Embryonic facial prominence (tissue), 1 donor: ENCODE data around the gene VAMP3.
A peak's percentile ranks its signal among the peaks of the same experiment; 100 is the strongest.

ENCODE experiments used
- DNase-seq: peaks from one replicate; pipeline ENCODE4 v3.0.0-alpha.2; 2016; ENCODE audit errors: extremely low spot score

Gene VAMP3, protein sequence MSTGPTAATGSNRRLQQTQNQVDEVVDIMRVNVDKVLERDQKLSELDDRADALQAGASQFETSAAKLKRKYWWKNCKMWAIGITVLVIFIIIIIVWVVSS

DNA sequence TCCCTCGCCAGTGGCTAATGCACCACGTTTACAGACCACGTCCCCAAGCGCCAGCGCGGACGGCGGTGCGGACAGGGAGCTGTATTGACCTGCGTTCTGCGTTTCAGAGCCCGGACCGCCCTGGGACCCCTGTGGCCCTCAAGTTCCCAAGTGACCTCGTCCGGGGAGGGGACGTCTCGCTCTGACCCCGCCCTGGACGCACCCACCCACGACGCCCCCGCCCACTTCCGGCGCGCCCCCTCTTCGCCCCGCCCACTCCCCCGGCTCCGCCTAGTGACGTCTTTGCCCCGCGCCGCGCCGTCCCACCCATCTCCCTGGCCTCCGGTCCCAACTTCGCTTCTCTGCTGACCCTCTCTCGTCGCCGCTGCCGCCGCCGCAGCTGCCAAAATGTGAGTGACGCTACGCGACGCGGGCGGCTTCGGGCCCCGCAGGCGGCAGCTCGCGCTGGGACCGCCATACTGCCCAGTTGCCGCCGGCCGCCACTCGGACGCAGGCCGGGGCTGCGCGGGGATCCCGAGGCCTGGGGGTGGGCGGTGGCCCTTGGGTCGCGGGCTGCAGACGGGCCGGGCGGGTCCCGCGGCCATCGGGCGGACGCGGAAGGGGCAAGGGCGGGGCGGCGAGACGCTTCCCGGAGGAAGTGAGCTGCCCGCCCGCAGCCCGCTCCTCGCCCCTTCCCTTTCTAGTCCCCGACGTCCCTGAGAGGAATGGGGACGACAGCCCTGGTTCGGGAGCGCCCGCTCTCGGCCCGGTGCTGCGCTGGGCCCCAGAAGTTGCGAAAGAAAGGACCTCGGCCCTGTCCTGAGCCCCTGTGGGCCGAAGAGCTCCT, at the start of gene VAMP3:
Gene VAMP3, plus strand, starts transcription at position 300 of the 826 bp plus-strand sequence. Its CDS starts 88 bp downstream, at position 388.
- peak; percentile 78 for DNase-seq

DNA sequence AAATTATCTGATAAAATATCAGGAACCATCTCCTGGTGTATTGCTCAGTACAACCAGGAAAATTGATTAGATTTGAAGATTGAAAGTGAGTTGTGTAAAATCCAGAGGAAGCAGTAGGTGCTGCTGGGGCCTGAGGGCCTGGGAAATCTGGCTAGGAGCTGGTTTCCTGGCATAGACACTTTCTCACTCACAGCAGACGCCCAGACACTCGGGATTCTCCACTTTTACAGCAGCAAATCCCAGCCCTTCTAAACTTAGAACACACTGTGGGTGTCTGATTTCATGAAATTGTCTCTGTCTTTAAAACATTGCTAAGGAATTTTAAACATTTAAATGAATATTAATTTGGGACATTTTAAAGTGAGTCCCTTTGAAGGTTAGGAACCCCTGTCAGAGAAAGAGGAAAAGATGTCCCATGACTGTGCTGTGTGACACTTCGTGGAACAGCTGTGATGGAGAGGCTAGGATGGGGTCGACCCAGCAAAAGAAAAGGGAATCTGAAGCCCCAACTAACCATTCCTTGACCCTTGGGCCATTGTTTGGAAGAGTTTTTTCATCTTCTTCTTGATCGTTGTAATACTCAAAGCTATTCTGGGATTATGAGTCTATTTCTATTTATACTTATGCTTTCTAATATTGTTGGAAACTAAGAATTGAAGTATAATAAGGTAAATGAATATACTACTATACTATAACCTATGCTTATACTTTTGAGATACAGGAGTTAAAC, 49.0 kb upstream of the VAMP3 start:
- no peak for DNase-seq

DNA sequence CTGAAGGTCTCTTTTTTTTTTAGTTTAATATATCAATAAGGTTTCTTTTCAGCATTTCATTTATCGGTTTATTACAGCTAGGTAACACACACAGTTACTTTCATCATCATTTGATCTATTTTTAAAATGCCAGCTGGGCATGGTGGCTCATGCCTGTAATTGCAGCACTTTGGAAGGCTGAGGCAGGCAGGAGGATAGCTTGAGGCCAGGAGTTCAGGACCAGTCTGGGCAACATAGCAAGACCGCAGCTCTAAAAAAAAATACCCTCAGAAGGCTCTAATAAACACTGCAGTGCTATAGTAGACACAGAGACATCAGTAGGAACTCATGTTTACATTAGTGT, 48.5 kb upstream of the VAMP3 start:
- DNase-seq, result no peak

DNA sequence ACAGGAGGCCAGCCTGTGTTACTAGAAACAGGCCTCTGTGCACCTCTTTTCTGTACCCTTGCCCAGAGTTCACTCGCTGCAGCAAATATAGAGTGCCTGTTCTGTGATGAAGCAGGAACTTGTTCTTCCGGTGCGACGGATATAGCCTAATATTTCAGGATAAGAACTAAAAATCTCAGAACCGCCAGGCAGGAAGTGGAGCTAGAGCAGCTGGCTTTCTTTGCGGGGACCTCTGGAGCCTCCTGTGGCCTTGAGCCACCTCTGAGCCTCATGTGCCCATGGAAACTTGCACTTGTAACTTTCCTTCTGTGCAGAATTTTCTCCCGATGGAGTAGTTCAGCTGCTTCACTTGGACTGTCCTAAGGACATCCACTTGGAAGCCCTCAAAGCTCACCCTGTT, 44.5 kb upstream of the VAMP3 start:
- DNase-seq, result no peak

DNA sequence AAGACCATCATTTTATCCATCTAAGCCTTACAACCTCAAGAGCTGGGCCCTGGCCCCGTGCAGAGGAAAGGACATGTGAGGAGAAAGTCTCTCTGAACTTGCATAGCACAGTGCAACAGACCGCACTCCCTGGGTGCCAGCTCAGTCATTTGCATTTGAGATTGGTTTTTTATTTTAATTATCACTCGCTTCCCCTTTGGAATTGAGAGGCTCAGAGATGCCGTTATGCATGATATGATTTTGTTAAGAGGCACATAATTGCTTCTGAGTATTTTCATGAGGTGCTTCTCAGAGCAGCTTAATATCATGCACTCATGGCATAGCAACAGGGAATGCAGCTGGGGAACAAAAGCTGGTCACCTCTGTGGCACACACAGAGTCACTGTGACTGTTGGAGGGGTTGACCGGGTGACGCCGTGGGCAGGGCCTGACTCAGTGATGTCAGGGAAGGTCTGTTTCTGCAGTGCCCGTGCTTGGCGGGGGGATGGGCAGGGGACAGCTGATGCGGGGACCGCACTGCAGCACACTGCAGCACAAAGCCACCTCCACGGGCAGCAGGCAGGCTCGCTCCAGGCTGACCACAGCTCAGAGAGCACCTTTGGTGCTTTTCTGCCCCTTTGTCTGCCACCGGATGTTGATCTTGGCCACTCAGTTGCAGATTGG, 43.2 kb upstream of the VAMP3 start:
- DNase-seq, result no peak

DNA sequence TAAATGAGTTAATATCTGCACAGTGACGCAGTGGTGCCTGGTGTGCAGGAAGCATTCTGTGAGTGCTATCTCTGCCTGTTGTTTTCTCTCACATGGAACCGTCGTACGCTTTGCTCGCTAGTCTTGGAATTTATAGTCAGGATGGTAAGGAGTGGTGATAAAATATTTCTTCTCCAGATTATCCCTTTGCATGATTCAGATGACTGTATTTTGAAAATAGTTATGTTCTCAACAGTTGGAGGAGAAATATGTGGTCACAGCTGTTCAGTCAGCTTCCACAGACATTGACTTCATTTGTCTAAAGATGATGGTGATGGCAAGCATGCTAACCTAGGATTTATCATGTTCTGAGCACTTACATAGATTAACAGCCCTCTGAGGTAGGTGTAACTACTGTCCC, 41.3 kb upstream of the VAMP3 start:
- no peak for DNase-seq

DNA sequence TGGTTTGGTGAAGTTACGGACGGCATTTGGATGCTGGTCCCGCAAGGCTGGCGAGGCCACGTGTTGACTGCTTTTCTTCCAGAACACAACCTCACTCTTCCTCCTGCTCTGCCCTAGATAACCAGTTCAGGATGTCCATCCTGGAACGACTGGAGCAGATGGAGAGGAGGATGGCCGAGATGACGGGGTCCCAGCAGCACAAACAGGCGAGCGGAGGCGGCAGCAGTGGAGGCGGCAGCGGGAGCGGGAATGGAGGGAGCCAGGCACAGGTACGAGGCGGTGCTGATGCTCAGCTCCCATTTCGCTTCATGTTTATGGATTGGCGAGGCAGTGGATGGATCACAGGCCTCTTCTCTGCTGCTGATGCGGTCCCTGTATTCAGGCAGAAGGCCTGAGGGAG, 38.8 kb upstream of the VAMP3 start:
- no peak for DNase-seq

DNA sequence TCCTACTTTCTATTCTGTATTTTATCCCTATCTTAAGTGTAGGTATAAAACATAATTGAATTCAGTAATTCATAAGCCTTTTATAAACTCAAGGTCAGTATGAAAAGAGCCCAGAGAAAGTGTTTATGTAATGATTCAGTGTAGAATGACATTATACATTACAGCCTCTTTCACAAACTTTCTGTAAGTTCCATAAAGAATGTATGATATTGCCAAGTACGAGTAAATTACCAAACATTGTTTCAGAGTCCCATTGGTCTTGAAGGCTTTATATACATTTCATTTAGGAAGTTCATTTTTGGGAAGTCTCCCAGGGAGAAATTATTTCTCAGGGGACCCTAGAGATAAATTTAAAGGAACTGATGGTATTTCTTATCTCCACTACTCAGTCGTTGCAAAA, 37.8 kb upstream of the VAMP3 start:
- no peak for DNase-seq

DNA sequence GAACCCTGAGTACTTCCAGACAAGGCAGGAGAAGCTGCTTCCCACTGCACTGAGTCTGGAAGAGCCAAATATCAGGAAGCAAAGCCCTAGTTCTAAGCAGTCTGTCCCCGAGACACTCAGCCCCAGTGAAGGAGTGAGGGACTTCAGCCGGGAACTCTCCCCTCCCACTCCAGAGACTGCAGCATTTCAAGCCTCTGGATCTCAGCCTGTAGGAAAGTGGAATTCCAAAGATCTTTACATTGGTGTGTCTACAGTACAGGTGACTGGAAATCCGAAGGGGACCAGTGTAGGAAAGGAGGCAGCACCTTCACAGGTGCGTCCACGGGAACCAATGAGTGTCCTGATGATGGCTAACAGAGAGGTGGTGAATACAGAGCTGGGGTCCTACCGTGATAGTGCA, 33.1 kb upstream of the VAMP3 start:
- DNase-seq, result no peak

DNA sequence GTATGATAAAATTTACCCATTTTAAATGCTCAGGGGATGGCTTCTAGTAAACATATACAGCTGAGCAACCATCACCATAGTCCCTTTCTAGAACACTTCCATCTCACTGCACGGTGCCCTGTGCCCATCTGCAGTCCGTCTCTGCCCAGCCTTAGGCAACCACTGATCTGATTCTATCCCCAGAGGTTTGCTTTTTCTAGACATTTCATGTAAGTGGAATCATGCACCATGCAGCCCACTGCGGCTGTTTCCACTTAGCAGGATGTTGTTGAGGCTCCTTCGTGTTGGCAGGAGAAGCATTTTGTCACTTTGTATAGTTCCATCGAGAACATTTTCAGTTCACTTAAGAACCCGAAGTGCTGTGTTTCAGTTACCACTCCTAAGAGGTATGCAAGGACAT, 27.8 kb upstream of the VAMP3 start:
- DNase-seq, result no peak

DNA sequence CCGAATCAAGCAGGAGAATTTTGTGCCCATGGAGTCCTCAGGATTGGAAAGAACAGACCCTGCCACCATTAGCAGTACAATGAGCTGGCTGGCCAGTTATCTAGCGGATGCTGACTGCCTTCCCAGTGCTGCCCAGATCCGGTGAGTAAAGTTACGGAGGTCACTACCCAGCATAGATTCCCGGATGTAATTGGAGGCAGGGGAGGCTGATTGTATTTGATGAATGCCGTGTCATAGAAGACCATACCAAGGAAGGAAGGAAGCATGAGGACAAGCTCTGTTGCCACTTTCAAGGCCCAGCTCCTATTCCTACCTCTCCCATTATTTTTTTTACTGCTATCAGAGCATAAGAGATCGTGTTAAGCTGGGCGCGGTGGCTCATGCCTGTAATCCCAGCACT, 26.2 kb upstream of the VAMP3 start:
- no peak for DNase-seq

DNA sequence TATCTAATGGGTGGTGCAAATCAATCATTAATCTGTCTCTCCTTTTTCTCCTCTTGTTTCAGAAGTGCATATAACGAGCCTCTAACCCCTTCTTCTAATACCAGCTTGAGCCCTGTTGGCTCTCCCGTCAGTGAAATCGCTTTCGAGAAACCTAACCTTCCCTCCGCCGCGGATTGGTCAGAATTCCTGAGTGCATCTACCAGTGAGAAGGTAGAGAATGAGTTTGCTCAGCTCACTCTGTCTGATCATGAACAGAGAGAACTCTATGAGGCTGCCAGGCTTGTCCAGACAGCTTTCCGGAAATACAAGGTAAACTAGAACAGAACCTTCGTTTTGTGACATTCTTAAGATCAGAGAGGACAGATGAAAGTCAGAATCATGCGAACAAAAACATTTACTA, 25.3 kb upstream of the VAMP3 start:
- DNase-seq, result no peak

DNA sequence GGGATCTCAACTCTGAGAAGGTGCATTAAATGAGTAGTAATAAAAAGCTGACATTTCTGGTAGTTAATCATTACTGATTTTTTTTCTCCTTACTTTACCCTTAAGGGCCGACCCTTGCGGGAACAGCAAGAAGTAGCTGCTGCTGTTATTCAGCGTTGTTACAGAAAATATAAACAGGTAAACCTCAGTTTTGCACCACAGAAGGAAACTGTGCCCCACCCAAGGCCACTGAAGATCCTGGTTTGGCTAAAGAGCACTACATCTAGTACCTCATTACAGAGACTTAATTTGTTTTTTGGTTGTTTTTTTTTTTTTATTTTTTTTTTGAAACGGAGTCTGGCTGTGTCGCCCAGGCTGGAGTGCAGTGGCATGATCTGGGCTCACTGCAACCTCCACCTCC, 23.5 kb upstream of the VAMP3 start:
- no peak for DNase-seq

DNA sequence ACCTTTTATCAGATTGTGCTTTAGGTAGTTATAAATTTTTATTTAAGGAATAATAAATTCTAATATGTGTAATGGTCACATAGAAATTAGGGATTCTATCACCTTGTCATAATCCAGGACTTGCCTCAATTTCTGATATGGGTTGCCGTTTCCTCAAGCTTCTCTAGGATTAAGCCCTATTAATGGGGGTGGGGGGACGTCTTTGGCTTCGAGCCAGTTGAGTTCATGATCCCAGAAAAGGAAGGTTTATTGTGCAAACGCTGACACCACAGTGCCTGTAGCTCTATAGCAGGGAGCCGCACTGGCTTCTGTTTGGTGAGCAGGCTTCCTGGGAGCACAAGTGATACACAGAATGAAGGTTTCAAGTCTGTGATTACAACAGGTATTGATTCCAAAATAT, 22.0 kb upstream of the VAMP3 start:
- no peak for DNase-seq

DNA sequence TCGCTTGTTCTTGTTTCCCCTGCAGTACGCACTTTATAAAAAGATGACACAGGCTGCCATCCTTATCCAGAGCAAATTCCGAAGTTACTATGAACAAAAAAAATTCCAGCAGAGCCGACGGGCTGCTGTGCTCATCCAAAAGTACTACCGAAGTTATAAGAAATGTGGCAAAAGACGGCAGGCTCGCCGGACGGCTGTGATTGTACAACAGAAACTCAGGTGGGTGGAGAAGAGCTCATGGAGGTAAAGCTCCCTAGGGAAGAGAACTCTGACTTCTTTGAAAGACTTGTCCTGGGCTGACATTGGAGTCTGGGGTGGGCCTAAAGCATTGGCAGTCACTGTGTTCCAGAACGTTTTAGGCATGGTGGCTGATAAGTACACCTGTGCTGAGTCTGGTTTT, 19.9 kb upstream of the VAMP3 start:
- DNase-seq, result no peak

DNA sequence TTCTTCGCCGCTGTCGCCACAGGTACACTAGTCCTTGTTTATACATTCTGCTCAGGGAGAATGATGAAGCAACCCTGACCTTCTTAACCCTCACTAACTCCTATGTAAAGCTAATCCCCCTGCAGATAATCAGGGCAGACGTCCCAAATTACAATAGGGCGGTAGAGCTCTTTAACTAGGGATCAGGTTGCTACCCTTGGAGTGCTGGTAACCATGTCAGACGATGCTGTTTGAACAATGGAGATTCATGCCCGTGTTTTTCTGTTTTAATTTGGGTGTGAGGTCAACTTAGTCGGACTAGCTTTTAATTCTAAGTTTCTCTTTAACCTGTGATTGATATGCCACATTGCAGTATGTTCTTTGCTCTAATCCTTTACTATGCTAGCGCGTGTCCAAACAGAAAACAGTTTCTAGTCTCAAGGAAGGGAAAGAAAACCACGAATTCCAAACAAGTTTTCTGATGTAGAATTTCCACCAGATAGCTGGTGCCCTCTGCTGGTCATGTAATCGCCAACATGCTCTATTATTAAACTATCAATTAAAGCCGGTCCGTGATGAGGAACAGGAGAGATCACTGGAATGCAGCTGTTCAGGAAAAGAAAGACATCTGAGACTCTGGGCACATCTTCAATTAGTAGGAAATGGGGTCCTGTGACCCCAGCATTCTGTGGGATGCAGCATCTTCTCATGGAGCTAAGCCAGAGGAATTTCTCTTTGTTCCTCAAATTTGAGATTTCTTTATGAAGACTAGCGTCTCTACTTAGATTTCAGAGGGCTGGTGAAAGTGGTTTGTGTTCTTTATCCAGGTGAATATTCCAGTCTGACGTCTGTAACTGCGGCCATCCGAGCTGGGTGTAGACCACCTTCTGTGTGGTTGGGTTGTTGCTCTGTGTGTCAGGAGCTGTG, 18.3 kb upstream of the VAMP3 start:
- DNase-seq, result peak; percentile 78

DNA sequence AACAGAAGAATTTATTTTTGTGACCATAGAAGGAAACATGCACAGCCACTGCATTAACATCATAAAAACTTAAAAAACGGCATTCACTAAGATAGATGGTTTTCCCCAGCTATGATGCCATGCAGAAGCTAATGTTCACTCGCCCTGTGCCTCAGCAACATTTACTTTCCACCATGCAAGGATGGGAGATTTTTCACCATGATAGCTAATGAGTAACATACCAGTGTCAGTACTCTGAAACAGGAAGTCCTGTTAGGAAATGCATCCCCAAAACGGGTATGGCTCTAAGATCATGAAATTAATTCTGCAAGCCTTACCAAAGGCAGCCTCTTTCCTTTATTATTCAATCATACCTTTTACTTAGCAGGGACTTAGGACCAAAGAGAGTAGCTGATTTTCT, 17.5 kb upstream of the VAMP3 start:
- DNase-seq, result no peak

DNA sequence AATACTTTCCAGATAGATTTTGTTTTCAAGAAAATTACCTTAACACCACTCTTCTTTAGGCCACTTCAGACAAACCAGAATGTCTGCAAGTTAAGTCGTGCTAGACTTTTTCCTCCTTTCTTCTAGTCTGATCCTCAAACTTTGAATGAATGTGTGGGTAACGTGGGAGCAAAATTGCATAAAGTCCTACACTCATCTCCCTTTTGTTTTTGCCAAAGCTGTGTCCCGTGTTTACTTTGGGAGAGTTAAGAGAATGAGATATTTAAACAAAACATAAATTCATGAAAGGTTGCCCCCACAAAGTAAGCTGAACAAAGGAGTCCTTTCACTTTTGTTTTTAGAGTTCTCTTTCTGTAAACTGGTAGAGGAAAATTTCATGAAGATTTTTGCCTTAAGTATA, 16.9 kb upstream of the VAMP3 start:
- DNase-seq, result no peak

DNA sequence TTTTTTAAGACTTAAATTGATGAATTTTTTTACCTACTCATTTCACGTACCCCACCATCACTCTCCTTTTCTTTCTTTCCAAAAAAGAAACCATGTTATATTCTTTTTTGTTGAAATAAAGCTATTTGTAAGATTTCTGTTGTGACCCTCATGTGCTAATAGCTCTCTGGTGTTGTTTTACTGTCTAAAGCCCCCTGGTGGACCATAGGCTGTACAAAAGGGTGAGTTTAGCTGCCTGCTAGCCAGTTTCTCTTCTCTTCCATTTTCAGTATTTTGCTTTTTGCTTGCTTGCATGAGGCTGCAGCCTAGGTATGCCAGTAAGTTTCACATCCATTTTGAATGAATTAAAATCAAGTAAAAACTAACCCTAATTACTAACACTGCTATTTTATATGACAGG, 15.6 kb upstream of the VAMP3 start:
- no peak for DNase-seq

DNA sequence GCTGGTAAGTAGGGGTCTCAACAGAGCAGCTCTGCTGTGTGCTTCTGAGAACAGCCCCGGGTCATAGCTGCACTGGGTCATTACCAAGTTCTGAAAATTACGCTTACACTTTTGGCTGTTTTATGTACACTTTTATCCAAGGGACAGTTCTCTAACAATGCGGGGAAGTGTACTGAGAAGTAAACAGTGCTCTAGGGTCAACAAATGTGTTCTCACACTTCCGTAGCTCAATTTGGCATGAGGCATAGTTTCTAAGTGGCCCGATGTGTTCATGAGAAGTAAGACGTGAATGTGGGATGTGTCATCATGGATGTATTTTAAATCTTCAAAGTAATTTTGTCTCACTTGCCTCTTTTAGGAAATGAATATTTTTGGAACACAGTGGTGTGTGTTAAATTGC, 10.9 kb upstream of the VAMP3 start:
- no peak for DNase-seq

DNA sequence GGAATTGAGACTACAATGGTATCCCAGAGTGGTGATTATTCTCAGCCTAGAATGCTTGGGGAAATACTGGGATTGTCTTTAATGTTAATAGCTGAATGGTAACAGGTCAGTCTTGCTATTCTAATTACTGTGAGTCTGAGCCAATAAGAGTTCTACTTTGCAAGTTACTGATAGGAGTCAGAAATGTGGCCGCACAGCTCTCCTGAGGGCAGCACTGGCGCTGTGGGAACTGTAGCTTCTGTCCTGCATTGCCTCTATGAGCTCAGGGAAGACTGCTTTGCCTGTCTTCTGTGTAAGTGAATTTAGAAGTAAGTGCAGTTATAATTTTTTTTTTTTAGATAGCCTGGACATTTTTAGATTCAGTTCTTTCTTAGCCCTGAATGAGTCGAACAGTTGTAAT, 10.0 kb upstream of the VAMP3 start:
- DNase-seq, result no peak

DNA sequence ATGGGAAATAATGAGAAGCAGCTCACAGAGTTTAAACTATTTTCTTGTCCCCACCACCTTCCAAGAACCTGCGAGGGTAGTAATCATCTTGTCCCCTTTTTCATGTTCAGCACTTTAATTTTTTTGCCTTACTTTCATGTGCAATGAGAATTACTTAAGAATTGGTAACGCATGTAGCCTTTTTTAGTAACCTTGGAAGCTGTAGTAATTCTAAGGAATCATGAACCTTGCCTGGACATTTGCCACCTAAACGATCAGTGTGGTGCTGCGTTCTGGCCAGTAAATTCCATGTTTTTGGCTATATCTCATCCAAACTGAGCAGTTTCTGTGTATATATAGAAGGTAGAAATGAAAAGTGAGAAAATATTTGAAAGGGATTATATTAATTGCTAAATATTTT, 3.9 kb upstream of the VAMP3 start:
- no peak for DNase-seq
